ENCODE data around the gene ACOT11. TPM values are rescaled to one million over a fixed set of nuclear protein-coding genes. Genes with fewer than 3 reads are reported as not detected.

Gene ACOT11
- total and polyA plus RNA-seq, 2 of the 13 experiments (the other 11 are each of a cell fraction or from before 2014, with no cell fraction given), result 2.6 to 3.3 TPM

GRCh38 chr1:54537611-54538010, 10.4 kb upstream of the ACOT11 start (continued):
- no peak for TF ChIP-seq HES4 (CRISPR knock-in tag; IDR thresholded peaks at IDR 0.05; ENCODE audit: borderline replicate concordance)
- no peak for TF ChIP-seq ZNF431 (CRISPR knock-in tag; IDR thresholded peaks at IDR 0.05; ENCODE audit: borderline replicate concordance, low read depth)

- no peak for ATAC-seq
- no TSS peak for BruUV-seq (replicated peaks)
- ChIA-PET CTCF (ENCODE audit: low intra/inter-chr PET ratio, low total read pairs) (no interaction called here), POLR2A (interaction anchor here (1.6 kb wide), 1 partner anchor 9 kb away, joined by 4 read pairs; the partner anchor contains the start of gene ACOT11)
- no peaks in the 10 kb centered on the region for H3K27me3 ChIP-seq (ENCODE audit: control insufficient read depth in 1 of 2, insufficient read depth in 2 of 2, low read length in 2 of 2)
- no peak overlapping the region for H2AFZ ChIP-seq (ENCODE audit: low read length)
- no peaks in the 10 kb centered on the region for H4K20me1 ChIP-seq (ENCODE audit: insufficient read depth, low read length)
- peak; percentile 24 for DNase-seq (ENCODE audit: low spot score)
- no peaks in the 10 kb centered on the region for H3K79me2 ChIP-seq (ENCODE audit: insufficient read depth, low read length)
- FAIRE-seq, result no peak
- WGBS (ENCODE audit: low lambda C conversion rate), result 55% methylated on average over 8 of the region's 8 CpGs
- in situ Hi-C loops (cut with HindIII; ENCODE audit: extremely low pct_ligation_motif_present, low pct_unique_long_range_greater_than_20kb), result no loop called here
- no peak overlapping the region for H3K9ac ChIP-seq (ENCODE audit: insufficient read depth, low read depth, low read length)
- H3K4me2 ChIP-seq (ENCODE audit: low read depth, low read length), result no peak overlapping the region
- no peak overlapping the region for H3K27ac ChIP-seq (ENCODE audit: extremely low read length, insufficient read depth, low read length)
- H3K4me3 ChIP-seq (replicated peaks in 1 of 3; ENCODE audit: insufficient read depth in 1 of 3, low read depth in 2 of 3, low read length in 3 of 3), result no peak overlapping the region
- no peaks in the 10 kb centered on the region for H3K36me3 ChIP-seq (replicated peaks in 1 of 2; ENCODE audit: control insufficient read depth in 1 of 2, insufficient read depth in 2 of 2, low read length in 2 of 2)
- no peak for TF ChIP-seq ZNF784 (CRISPR knock-in tag; IDR thresholded peaks at IDR 0.05; ENCODE audit: borderline replicate concordance)
- TF ChIP-seq HNF4A (CRISPR knock-in tag; IDR thresholded peaks at IDR 0.05), result peak; percentile 39
- TF ChIP-seq SOX6 (IDR thresholded peaks at IDR 0.05), result no peak
- TF ChIP-seq SOX6 (CRISPR knock-in tag; IDR thresholded peaks at IDR 0.05), result 0 out of 2 replicates have a peak, but pooled peaks have one; percentile 21
- no peak for TF ChIP-seq SOX13 (IDR thresholded peaks at IDR 0.05)
- peak in 1 of 2 experiments; percentile 53; a peak in 2 of 4 replicates for TF ChIP-seq SOX13 (CRISPR knock-in tag; conservative IDR thresholded peaks at IDR 0.05 in 1 of 2, IDR thresholded peaks at IDR 0.05 in 1 of 2)
- TF ChIP-seq CEBPB (IDR thresholded peaks at IDR 0.05; ENCODE audit: borderline replicate concordance, low read depth, low read length), result 0 out of 2 replicates have a peak, but pooled peaks have one; percentile 19
- no peak for TF ChIP-seq HNRNPL (IDR thresholded peaks at IDR 0.05; ENCODE audit: low read depth, low read length)
- peak; percentile 30; the same call in 1 of the 2 replicates for TF ChIP-seq SOX5 (CRISPR knock-in tag; IDR thresholded peaks at IDR 0.05; ENCODE audit: borderline replicate concordance)
- TF ChIP-seq PRPF4 (IDR thresholded peaks at IDR 0.05; ENCODE audit: low read depth, low read length, poor library complexity, severe bottlenecking), result no peak
- TF ChIP-seq ZEB1 (IDR thresholded peaks at IDR 0.05; ENCODE audit: insufficient replicate concordance, low read depth), result no peak
- peaks cover 52% of the 10 kb centered on the region for H3K4me1 ChIP-seq (ENCODE audit: insufficient read depth, low read length)
- intact Hi-C loops (cut with micrococcal nuclease; ENCODE audit: unreplicated experiment), result no loop called here
- H3K9me3 ChIP-seq (ENCODE audit: low read length), result no peaks in the 10 kb centered on the region
Observed at GRCh38 chr1:54538538-54538937, 9.5 kb upstream of the ACOT11 start.

Measured in HepG2 (cell line).